Measurements from ENCODE around the gene NAA35.

The NAA35 gene

DNA sequence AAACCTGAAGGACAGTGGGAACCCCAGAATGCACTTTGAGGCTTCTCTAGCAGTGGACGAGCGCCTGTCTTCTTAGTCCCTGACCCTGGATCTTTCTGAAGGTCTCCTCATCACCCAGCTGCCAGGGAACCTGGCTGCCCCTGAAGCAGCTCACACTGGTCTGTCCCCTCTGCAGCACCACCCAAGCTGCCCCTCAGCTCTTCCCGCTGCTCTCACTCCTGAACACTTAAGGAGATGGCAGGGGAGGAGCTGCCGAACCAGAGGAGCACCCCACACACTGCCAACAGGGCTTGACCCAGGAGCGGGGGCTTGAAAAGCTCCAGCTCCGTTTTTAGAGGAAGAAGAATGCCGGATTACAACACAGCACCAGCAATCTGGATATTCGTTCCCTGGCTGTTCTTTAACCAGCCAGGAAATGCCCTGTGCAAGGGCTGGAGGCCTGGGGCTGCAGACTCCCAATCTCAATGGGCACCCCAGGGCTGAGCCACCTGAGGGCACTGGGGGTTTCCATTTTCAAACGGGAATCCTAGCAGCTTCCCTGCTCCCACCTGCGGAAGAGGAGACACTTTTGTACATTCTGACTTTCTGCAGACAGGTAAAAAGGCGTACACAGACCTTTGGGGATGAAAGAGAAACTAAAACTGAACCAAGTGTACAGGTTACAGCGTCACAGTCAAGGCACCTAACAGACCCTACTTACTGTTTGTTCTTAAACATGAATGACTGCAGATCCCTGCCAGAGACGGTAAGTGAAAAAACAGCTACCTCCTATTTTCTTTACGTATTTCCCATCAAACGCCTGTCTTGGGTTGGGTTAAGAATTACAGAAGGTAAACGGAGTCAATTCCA lies 122.1 kb downstream of the NAA35 start:
- DNase-seq (ENCODE audit: low read depth in 2 of 2), result no peak

DNA sequence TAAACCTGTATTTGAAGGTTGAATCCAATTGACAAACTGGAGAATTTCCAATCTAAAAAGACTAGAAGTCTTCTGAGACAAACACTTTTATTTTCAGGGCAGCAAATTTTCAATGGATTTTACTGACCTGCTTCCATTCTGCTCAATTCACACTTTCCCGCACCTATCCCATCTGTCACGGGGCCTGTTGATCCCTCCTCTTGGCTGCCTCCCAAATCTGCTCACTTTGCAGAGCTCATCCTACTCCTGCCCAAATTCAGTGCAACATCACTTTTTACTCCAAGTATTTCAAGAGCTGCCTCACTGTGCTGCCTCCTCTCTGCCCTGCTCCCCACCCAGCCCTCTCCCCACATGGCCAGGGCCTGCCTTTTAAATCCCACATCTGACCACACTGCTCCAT lies 123.3 kb downstream of the NAA35 start:
- no peak for DNase-seq (ENCODE audit: low read depth in 2 of 2)

DNA sequence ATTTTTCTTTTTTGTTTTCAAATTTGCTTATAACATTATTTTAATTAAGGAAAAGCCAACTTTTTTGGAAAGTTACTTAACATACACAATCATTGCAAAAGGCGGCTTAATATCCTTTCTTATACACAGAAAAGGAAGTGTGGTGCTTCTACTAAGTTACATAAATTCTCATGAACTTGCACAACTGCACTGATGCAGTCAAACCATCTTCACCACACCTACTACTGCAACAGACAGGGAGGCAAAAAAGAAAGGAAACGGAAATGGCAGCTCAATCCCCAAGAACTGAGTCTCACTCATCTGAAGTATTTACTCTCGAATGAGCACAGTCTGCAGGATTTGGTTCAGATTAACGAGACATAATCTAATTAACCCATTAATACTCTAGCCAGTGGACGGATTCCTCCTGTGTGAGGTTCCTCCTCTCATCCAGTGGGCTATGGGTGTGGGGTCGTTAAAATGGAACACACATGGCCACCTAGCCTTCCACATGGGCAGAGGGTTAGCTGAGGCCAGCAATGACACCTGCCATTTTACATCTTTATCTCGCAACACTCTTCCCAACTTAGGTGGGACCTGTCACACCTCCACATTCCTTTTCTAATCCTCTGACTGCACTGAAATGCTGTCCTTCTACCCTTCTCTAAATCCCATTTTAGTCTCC lies 128.4 kb downstream of the NAA35 start:
- no peak for DNase-seq (ENCODE audit: low read depth in 2 of 2)
